Activated gamma-delta T cell treated with Interleukin-2 at 50 U/mL for 16 hours (primary cell): Measurements from ENCODE around the gene SBF1.
A peak's percentile ranks its signal among the peaks of the same experiment; 100 is the strongest.

Source experiments
- DNase-seq: peaks from one replicate; pipeline ENCODE4 v3.0.0-alpha.2; 2020

SBF1 gene

GRCh38 chr22:50465066-50465930 lies 9.5 kb downstream of the SBF1 start:
- no peak for DNase-seq

GRCh38 chr22:50464451-50464850 lies 10.4 kb downstream of the SBF1 start:
- no peak for DNase-seq

- DNase-seq = no peak
Measured at GRCh38 chr22:50463188-50463900, 11.5 kb downstream of the SBF1 start.

GRCh38 chr22:50461979-50462540 lies 12.8 kb downstream of the SBF1 start:
- no peak for DNase-seq

GRCh38 chr22:50461536-50461935 lies 13.3 kb downstream of the SBF1 start:
- DNase-seq = no peak

GRCh38 chr22:50460938-50461337 lies 13.9 kb downstream of the SBF1 start:
- DNase-seq = no peak

- no peak for DNase-seq
Measured at GRCh38 chr22:50459496-50460140, 15.2 kb downstream of the SBF1 start.

- DNase-seq = no peak
Measured at GRCh38 chr22:50459016-50459415, 15.8 kb downstream of the SBF1 start.

- no peak for DNase-seq
Measured at GRCh38 chr22:50456466-50457234, 18.2 kb downstream of the SBF1 start.

GRCh38 chr22:50456026-50456425 lies 18.8 kb downstream of the SBF1 start:
- no peak for DNase-seq

GRCh38 chr22:50455201-50455600 lies 19.6 kb downstream of the SBF1 start:
- no peak for DNase-seq

GRCh38 chr22:50454556-50455075 lies 20.2 kb downstream of the SBF1 start:
- DNase-seq = no peak

GRCh38 chr22:50452649-50453048 lies 22.2 kb downstream of the SBF1 start:
- DNase-seq = no peak

GRCh38 chr22:50447576-50448551 lies 27.0 kb downstream of the SBF1 start:
- no peak for DNase-seq

GRCh38 chr22:50446708-50447575 lies 27.9 kb downstream of the SBF1 start:
- no peak for DNase-seq

- DNase-seq = no peak
Measured at GRCh38 chr22:50445880-50446707, 28.7 kb downstream of the SBF1 start.

GRCh38 chr22:50445071-50445879 lies 29.6 kb downstream of the SBF1 start:
- DNase-seq = peak; percentile 56

- DNase-seq = no peak
Measured at GRCh38 chr22:50444663-50445062, 30.2 kb downstream of the SBF1 start.
